HepG2 (cell line): ENCODE results near the gene KIF5B. TPM values are rescaled to one million over a fixed set of nuclear protein-coding genes. Genes with fewer than 3 reads are reported as not detected.

Source experiments
- AGO2 ChIP-seq: fragments of 200-400 bp; formaldehyde crosslinking; optimal IDR thresholded peaks from 2 replicates; pipeline ENCODE3; 2017; ENCODE audit warnings: mild to moderate bottlenecking, low read depth, low read length, moderate library complexity
- HDAC1 ChIP-seq: sonication (generic); formaldehyde crosslinking; IDR thresholded peaks from 2 replicates; pipeline ENCODE4 v1.5.1; 2020; ENCODE audit warnings: mild to moderate bottlenecking, missing genetic modification reagents
- TERF1 ChIP-seq: sonication (generic); formaldehyde crosslinking; IDR thresholded peaks from 2 replicates; pipeline ENCODE4 v1.8.0; 2022; ENCODE audit warnings: mild to moderate bottlenecking, missing genetic modification reagents, moderate library complexity
- ZFY ChIP-seq: sonication (generic); formaldehyde crosslinking; IDR thresholded peaks from 2 replicates; pipeline ENCODE4 v1.4.0; 2020; ENCODE audit warnings: missing genetic modification reagents
- ZNF232 ChIP-seq: sonication (generic); formaldehyde crosslinking; IDR thresholded peaks from 2 replicates; pipeline ENCODE4 v1.4.0; 2020; ENCODE audit warnings: missing genetic modification reagents, borderline replicate concordance
- ZNF569 ChIP-seq: sonication (generic); formaldehyde crosslinking; IDR thresholded peaks from 2 replicates; pipeline ENCODE4 v1.5.0; 2020; ENCODE audit warnings: mild to moderate bottlenecking, missing genetic modification reagents, moderate library complexity, borderline replicate concordance
- ZNF598 ChIP-seq: sonication (generic); formaldehyde crosslinking; IDR thresholded peaks from 2 replicates; pipeline ENCODE4 v1.5.1; 2020; ENCODE audit warnings: mild to moderate bottlenecking, missing genetic modification reagents, borderline replicate concordance
- polyA plus RNA-seq, 8 experiments: library from polyadenylated mRNA; depleted of rRNA in 3 of 8; stranded (reverse) in 7 of 8; unstranded in 1 of 8; fragments of >200 nt; fragmentation: Illumina TruSeq in 4 of 8; extraction: Trizol in 4 of 8; gene quantifications; 2 replicates each; pipeline versions ENCODE4 v1.2.1 to v1.2.3, GENCODE V29; 2011 to 2016; ENCODE audit warnings: low read depth in 4 of 8, missing spikeins in 1 of 8, mixed read lengths in 1 of 8; ENCODE audit not compliant: insufficient read depth in 1 of 8
- total RNA-seq, 5 experiments: library from RNA; depleted of rRNA; stranded (reverse); fragments of >200 nt; fragmentation: Illumina TruSeq; extraction: Trizol; gene quantifications; 2 replicates each; pipeline ENCODE4 v1.2.3, GENCODE V29; 2016; ENCODE audit warnings: low read depth in 1 of 5
- TF ChIP-seq, protein P1 (sequence below): sonication (generic); formaldehyde crosslinking; IDR thresholded peaks from 2 replicates; pipeline ENCODE4 v1.9.0; 2021; ENCODE audit warnings: missing genetic modification reagents, mild to moderate bottlenecking, borderline replicate concordance
- TF ChIP-seq, protein P2 (sequence below): sonication (generic); formaldehyde crosslinking; IDR thresholded peaks from 2 replicates; pipeline ENCODE4 v1.5.1; 2020; ENCODE audit warnings: mild to moderate bottlenecking, missing genetic modification reagents, moderate library complexity
- TF ChIP-seq, protein P3 (sequence below): sonication (generic); formaldehyde crosslinking; IDR thresholded peaks from 2 replicates; pipeline ENCODE4 v1.4.0; 2020; ENCODE audit warnings: low read depth, mild to moderate bottlenecking, missing genetic modification reagents

KIF5B gene
- total and polyA plus RNA-seq, 2 of the 13 experiments (the other 11 are each of a cell fraction or from before 2014, with no cell fraction given), result 34.3 to 133 TPM

GRCh38 chr10:32004161-32004591 lies 52.0 kb downstream of the KIF5B start (continued):
- TF ChIP-seq, protein P1, sequence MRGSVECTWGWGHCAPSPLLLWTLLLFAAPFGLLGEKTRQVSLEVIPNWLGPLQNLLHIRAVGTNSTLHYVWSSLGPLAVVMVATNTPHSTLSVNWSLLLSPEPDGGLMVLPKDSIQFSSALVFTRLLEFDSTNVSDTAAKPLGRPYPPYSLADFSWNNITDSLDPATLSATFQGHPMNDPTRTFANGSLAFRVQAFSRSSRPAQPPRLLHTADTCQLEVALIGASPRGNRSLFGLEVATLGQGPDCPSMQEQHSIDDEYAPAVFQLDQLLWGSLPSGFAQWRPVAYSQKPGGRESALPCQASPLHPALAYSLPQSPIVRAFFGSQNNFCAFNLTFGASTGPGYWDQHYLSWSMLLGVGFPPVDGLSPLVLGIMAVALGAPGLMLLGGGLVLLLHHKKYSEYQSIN (CRISPR knock-in tag), result no peak
- no peak for TF ChIP-seq ZNF569 (CRISPR knock-in tag)
- TF ChIP-seq ZNF232 (CRISPR knock-in tag), result 0 out of 2 replicates have a peak, but pooled peaks have one; percentile 30
- no peak for TF ChIP-seq TERF1 (CRISPR knock-in tag)
- 0 out of 2 replicates have a peak, but pooled peaks have one; percentile 32 for TF ChIP-seq ZNF598 (CRISPR knock-in tag)
- no peak for TF ChIP-seq ZFY (CRISPR knock-in tag)
- no peak for TF ChIP-seq HDAC1
- TF ChIP-seq, protein P2, sequence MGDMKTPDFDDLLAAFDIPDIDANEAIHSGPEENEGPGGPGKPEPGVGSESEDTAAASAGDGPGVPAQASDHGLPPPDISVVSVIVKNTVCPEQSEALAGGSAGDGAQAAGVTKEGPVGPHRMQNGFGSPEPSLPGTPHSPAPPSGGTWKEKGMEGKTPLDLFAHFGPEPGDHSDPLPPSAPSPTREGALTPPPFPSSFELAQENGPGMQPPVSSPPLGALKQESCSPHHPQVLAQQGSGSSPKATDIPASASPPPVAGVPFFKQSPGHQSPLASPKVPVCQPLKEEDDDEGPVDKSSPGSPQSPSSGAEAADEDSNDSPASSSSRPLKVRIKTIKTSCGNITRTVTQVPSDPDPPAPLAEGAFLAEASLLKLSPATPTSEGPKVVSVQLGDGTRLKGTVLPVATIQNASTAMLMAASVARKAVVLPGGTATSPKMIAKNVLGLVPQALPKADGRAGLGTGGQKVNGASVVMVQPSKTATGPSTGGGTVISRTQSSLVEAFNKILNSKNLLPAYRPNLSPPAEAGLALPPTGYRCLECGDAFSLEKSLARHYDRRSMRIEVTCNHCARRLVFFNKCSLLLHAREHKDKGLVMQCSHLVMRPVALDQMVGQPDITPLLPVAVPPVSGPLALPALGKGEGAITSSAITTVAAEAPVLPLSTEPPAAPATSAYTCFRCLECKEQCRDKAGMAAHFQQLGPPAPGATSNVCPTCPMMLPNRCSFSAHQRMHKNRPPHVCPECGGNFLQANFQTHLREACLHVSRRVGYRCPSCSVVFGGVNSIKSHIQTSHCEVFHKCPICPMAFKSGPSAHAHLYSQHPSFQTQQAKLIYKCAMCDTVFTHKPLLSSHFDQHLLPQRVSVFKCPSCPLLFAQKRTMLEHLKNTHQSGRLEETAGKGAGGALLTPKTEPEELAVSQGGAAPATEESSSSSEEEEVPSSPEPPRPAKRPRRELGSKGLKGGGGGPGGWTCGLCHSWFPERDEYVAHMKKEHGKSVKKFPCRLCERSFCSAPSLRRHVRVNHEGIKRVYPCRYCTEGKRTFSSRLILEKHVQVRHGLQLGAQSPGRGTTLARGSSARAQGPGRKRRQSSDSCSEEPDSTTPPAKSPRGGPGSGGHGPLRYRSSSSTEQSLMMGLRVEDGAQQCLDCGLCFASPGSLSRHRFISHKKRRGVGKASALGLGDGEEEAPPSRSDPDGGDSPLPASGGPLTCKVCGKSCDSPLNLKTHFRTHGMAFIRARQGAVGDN (CRISPR knock-in tag), result peak; percentile 64
- TF ChIP-seq, protein P3, sequence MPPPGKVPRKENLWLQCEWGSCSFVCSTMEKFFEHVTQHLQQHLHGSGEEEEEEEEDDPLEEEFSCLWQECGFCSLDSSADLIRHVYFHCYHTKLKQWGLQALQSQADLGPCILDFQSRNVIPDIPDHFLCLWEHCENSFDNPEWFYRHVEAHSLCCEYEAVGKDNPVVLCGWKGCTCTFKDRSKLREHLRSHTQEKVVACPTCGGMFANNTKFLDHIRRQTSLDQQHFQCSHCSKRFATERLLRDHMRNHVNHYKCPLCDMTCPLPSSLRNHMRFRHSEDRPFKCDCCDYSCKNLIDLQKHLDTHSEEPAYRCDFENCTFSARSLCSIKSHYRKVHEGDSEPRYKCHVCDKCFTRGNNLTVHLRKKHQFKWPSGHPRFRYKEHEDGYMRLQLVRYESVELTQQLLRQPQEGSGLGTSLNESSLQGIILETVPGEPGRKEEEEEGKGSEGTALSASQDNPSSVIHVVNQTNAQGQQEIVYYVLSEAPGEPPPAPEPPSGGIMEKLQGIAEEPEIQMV (CRISPR knock-in tag), result no peak
- peak; percentile 73 for TF ChIP-seq AGO2
- TF ChIP-seq, all 625 proteins: peak for 23
